Smooth muscle cell (in vitro differentiated cells): ENCODE measurements around the gene HHATL. TPM values are rescaled to one million over a fixed set of nuclear protein-coding genes. Genes with fewer than 3 reads are reported as not detected.

Experiments used
- DNase-seq: peaks from one replicate; lab custom pipeline; 2025; ENCODE audit not compliant: unreplicated experiment; lab: John Stamatoyannopoulos, UW
- H2AFZ ChIP-seq: fragments of 200-600 bp; sonication (generic); 2 replicates; pipeline ENCODE4 v1.6.0; 2016; ENCODE audit warnings: antibody characterized with exemption, low read depth, mild to moderate bottlenecking
- H3F3A ChIP-seq: fragments of 200-600 bp; sonication (generic); 2 replicates; pipeline ENCODE4 v1.6.0; 2017; ENCODE audit warnings: antibody characterized with exemption, low read depth
- H3K27ac ChIP-seq: fragments of 200-600 bp; sonication (generic); 2 replicates; pipeline ENCODE4 v1.5.1; 2016; ENCODE audit warnings: low read depth, mild to moderate bottlenecking
- H3K27me3 ChIP-seq: fragments of 200-600 bp; sonication (generic); 2 replicates; pipeline ENCODE4 v1.6.1; 2016; ENCODE audit warnings: low read depth, mild to moderate bottlenecking
- H3K36me3 ChIP-seq: fragments of 200-600 bp; sonication (generic); 2 replicates; pipeline ENCODE4 v1.5.1; 2016; ENCODE audit warnings: low read depth
- H3K4me1 ChIP-seq: fragments of 200-600 bp; sonication (generic); 2 replicates; pipeline ENCODE4 v1.5.1; 2016; ENCODE audit warnings: low read depth
- H3K4me2 ChIP-seq: fragments of 200-600 bp; sonication (generic); 2 replicates; pipeline ENCODE4 v1.6.0; 2016; ENCODE audit warnings: mild to moderate bottlenecking
- H3K4me3 ChIP-seq: fragments of 200-600 bp; sonication (generic); 2 replicates; pipeline ENCODE4 v1.5.1; 2016; ENCODE audit warnings: mild to moderate bottlenecking
- H3K79me2 ChIP-seq: fragments of 200-600 bp; sonication (generic); 2 replicates; pipeline ENCODE4 v1.6.0; 2016; ENCODE audit warnings: low read depth, mild to moderate bottlenecking
- H3K9ac ChIP-seq: fragments of 200-600 bp; sonication (generic); 2 replicates; pipeline ENCODE4 v1.6.0; 2016; ENCODE audit warnings: low read depth
- H3K9me3 ChIP-seq: fragments of 200-600 bp; sonication (generic); replicated peaks from 2 replicates; pipeline ENCODE4 v1.5.1; 2016; ENCODE audit warnings: low read depth
- H4K20me1 ChIP-seq: fragments of 200-600 bp; sonication (generic); 2 replicates; pipeline ENCODE4 v1.6.0; 2016; ENCODE audit warnings: low read depth
- WGBS: methylation state at CpG from one replicate; pipeline ENCODE4 v1.1.7; 2016; ENCODE audit warnings: low lambda C conversion rate; 5-methylcytosine and 5-hydroxymethylcytosine counted together
- polyA plus RNA-seq: library from polyadenylated mRNA; unstranded; fragments of >200 nt; fragmentation: Nextera tagmentation; extraction: Ambion mirVana; gene quantifications from 2 replicates; pipeline ENCODE4 v1.2.1, GENCODE V29; 2016
- total RNA-seq: library from RNA; depleted of rRNA; stranded (reverse); fragments of >200 nt; gene quantifications from 2 replicates; pipeline ENCODE4 v1.2.3, GENCODE V29; 2014
- TF ChIP-seq, protein P1 (sequence below): fragments of 200-600 bp; sonication (generic); IDR thresholded peaks from 2 replicates; pipeline ENCODE4 v1.5.1; 2017; ENCODE audit warnings: borderline replicate concordance, mild to moderate bottlenecking, antibody characterized with exemption; ENCODE audit not compliant: insufficient read depth, poor library complexity, severe bottlenecking

HHATL gene
- total and polyA plus RNA-seq, 2 experiments from 2014 or later = not detected

DNA sequence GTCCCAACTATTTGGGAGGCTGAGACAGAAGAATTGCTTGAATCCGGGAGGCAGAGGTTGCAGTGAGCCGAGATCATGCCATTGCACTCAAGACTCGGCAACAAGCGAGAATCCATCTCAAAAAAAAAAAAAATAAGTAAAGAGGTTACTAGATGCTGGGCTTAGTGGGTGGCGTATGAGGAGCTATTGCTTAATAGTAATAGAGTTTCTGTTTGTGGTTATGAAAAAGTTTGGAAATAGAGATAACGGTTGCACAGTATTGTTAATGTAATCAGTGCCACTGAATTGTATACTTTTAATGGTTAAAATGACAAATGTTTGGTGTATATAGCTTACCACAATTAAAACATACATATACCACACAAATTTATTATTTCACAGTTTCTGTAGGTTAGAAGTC is 14.7 kb upstream of the HHATL start:
- H3K79me2 ChIP-seq = no peaks in the 10 kb centered on the region
- TF ChIP-seq, protein P1, sequence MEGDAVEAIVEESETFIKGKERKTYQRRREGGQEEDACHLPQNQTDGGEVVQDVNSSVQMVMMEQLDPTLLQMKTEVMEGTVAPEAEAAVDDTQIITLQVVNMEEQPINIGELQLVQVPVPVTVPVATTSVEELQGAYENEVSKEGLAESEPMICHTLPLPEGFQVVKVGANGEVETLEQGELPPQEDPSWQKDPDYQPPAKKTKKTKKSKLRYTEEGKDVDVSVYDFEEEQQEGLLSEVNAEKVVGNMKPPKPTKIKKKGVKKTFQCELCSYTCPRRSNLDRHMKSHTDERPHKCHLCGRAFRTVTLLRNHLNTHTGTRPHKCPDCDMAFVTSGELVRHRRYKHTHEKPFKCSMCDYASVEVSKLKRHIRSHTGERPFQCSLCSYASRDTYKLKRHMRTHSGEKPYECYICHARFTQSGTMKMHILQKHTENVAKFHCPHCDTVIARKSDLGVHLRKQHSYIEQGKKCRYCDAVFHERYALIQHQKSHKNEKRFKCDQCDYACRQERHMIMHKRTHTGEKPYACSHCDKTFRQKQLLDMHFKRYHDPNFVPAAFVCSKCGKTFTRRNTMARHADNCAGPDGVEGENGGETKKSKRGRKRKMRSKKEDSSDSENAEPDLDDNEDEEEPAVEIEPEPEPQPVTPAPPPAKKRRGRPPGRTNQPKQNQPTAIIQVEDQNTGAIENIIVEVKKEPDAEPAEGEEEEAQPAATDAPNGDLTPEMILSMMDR = no peak
- 93% methylated on average over 6 of the region's 6 CpGs for WGBS
- no peak for DNase-seq
- no peaks in the 10 kb centered on the region for H4K20me1 ChIP-seq
- H3K36me3 ChIP-seq = no peaks in the 10 kb centered on the region
- H3K27me3 ChIP-seq = no peaks in the 10 kb centered on the region
- H2AFZ ChIP-seq = no peak overlapping the region
- H3K4me1 ChIP-seq = no peaks in the 10 kb centered on the region
- no peak overlapping the region for H3K4me3 ChIP-seq
- no peaks in the 10 kb centered on the region for H3K9me3 ChIP-seq
- H3K27ac ChIP-seq = no peak overlapping the region
- no peaks in the 10 kb centered on the region for H3F3A ChIP-seq
- H3K9ac ChIP-seq = no peak overlapping the region
- H3K4me2 ChIP-seq = no peak overlapping the region

- Histone ChIP-seq H3K9ac (no peak overlapping the region), H3K79me2 (no peaks in the 10 kb centered on the region), H2AFZ (no peak overlapping the region), H3K4me1 (no peaks in the 10 kb centered on the region), H4K20me1 (no peaks in the 10 kb centered on the region), H3F3A (no peaks in the 10 kb centered on the region), H3K9me3 (no peaks in the 10 kb centered on the region), H3K27ac (no peak overlapping the region), H3K4me2 (no peak overlapping the region), H3K4me3 (no peak overlapping the region), H3K27me3 (no peaks in the 10 kb centered on the region), H3K36me3 (no peaks in the 10 kb centered on the region)
- DNase-seq = no peak
- 65% methylated on average over 4 of the region's 4 CpGs for WGBS
- TF ChIP-seq, protein P1 = no peak
These were observed 11.7 kb upstream of the HHATL start for GRCh38 chr3:42714171-42714852.

GRCh38 chr3:42713747-42714146 is 11.1 kb upstream of the HHATL start:
- H3K79me2 ChIP-seq = no peaks in the 10 kb centered on the region
- TF ChIP-seq, protein P1 = no peak
- H2AFZ ChIP-seq = no peak overlapping the region
- no peak overlapping the region for H3K4me3 ChIP-seq
- DNase-seq = no peak
- WGBS = 76% methylated on average over 2 of the region's 2 CpGs
- no peak overlapping the region for H3K9ac ChIP-seq
- no peaks in the 10 kb centered on the region for H3F3A ChIP-seq
- no peaks in the 10 kb centered on the region for H3K9me3 ChIP-seq
- H3K4me2 ChIP-seq = no peak overlapping the region
- no peak overlapping the region for H3K27ac ChIP-seq
- no peaks in the 10 kb centered on the region for H3K27me3 ChIP-seq
- no peaks in the 10 kb centered on the region for H3K4me1 ChIP-seq
- H3K36me3 ChIP-seq = no peaks in the 10 kb centered on the region
- H4K20me1 ChIP-seq = no peaks in the 10 kb centered on the region

- Histone ChIP-seq H3K27me3 (no peaks in the 10 kb centered on the region), H2AFZ (no peak overlapping the region), H4K20me1 (no peaks in the 10 kb centered on the region), H3K4me3 (no peak overlapping the region), H3K4me2 (no peak overlapping the region), H3K4me1 (no peaks in the 10 kb centered on the region), H3K9ac (no peak overlapping the region), H3K9me3 (no peaks in the 10 kb centered on the region), H3K79me2 (no peaks in the 10 kb centered on the region), H3K27ac (no peak overlapping the region), H3K36me3 (no peaks in the 10 kb centered on the region), H3F3A (no peaks in the 10 kb centered on the region)
- 86% methylated on average over 5 of the region's 5 CpGs for WGBS
- TF ChIP-seq, protein P1 = no peak
- no peak for DNase-seq
These were observed 10.2 kb upstream of the HHATL start for GRCh38 chr3:42712688-42713372.
